Ascending aorta (tissue), 2 donors: ENCODE measurements around the gene CYB5R2. TPM values are rescaled to one million over a fixed set of nuclear protein-coding genes. Genes with fewer than 3 reads are reported as not detected.

Experiments
- DNase-seq, 2 donors: peaks; one replicate each; pipeline ENCODE4 v3.0.0-alpha.2; 2019; ENCODE audit warnings: low spot score in 2 of 2
- H3K27ac ChIP-seq, 2 donors: fragments of 200-600 bp; sonication (generic); one replicate each; pipeline ENCODE4 v1.5.1; 2016 to 2017; ENCODE audit warnings: mild to moderate bottlenecking in 1 of 2
- H3K27me3 ChIP-seq: fragments of 200-600 bp; sonication (generic); one replicate; pipeline ENCODE4 v1.5.1; 2017
- H3K36me3 ChIP-seq, 2 donors: fragments of 200-600 bp; sonication (generic); one replicate each; pipeline ENCODE4 v1.5.1; 2016
- H3K4me1 ChIP-seq, 2 donors: fragments of 200-600 bp; sonication (generic); one replicate each; pipeline ENCODE4 v1.5.1; 2016 to 2017; ENCODE audit warnings: mild to moderate bottlenecking in 1 of 2
- H3K4me3 ChIP-seq, 2 donors: fragments of 200-600 bp; sonication (generic); one replicate each; pipeline ENCODE4 v1.5.1; 2016 to 2017; ENCODE audit warnings: mild to moderate bottlenecking in 1 of 2
- H3K9me3 ChIP-seq, 2 donors: fragments of 200-600 bp; sonication (generic); one replicate each; pipeline ENCODE4 v1.5.1; 2016
- CTCF ChIP-seq, 3 experiments: fragments of 200-600 bp in 2 of 3; fragments of 450-650 bp in 1 of 3; sonication (generic) in 2 of 3; IDR thresholded peaks; one replicate each; pipeline ENCODE4 v1.5.1; 2016 to 2019; ENCODE audit warnings: antibody characterized with exemption in 3 of 3, mild to moderate bottlenecking in 1 of 3, moderate library complexity in 1 of 3
- intact Hi-C: fragments of 100-400 bp; cut with DNase I; formaldehyde crosslinking; loops from one replicate; pipeline ENCODE4 v1.15.1; 2023
- total RNA-seq: library from RNA; depleted of rRNA; stranded (reverse); fragments of >200 nt; gene quantifications from one replicate; pipeline ENCODE4 v1.1.0, GENCODE V29; 2016

The CYB5R2 gene
- total RNA-seq, 1 donor from 2014 or later, result 35.8 TPM

- DNase-seq, result no peak
- no peak overlapping the region for H3K27ac ChIP-seq
- intact Hi-C loops, result no loop called here
- H3K27me3 ChIP-seq, result no peaks in the 10 kb centered on the region
- no peaks in the 10 kb centered on the region for H3K4me1 ChIP-seq
- no peaks in the 10 kb centered on the region for H3K9me3 ChIP-seq
- peaks cover 49 to 76% of the 10 kb centered on the region in 2 donors for H3K36me3 ChIP-seq
- H3K4me3 ChIP-seq, result no peak overlapping the region
- no peak for TF ChIP-seq CTCF (IDR thresholded peaks at IDR 0.05)
Observed at GRCh38 chr11:7630002-7630401, 43.3 kb downstream of the CYB5R2 start.

- TF ChIP-seq CTCF (IDR thresholded peaks at IDR 0.05), result no peak
- no peak for DNase-seq
- H3K36me3 ChIP-seq, result peaks cover 40 to 66% of the 10 kb centered on the region in 2 donors
- no peak overlapping the region for H3K4me3 ChIP-seq
- no peak overlapping the region for H3K27ac ChIP-seq
- intact Hi-C loops, result no loop called here
- no peaks in the 10 kb centered on the region for H3K4me1 ChIP-seq
- H3K27me3 ChIP-seq, result no peaks in the 10 kb centered on the region
- no peaks in the 10 kb centered on the region for H3K9me3 ChIP-seq
Observed at GRCh38 chr11:7628660-7629059, 44.6 kb downstream of the CYB5R2 start.

- Histone ChIP-seq H3K4me3 (no peak overlapping the region), H3K4me1 (no peaks in the 10 kb centered on the region), H3K9me3 (no peaks in the 10 kb centered on the region), H3K36me3 (peaks cover 13 to 32% of the 10 kb centered on the region in 2 donors), H3K27me3 (no peaks in the 10 kb centered on the region), H3K27ac (no peak overlapping the region)
- no peak for TF ChIP-seq CTCF (IDR thresholded peaks at IDR 0.05)
- DNase-seq, result no peak
- intact Hi-C loops, result no loop called here
Observed at GRCh38 chr11:7622721-7623120, 50.6 kb downstream of the CYB5R2 start.

- no peaks in the 10 kb centered on the region for H3K4me1 ChIP-seq
- no peak overlapping the region for H3K27ac ChIP-seq
- H3K36me3 ChIP-seq, result peaks cover 19 to 30% of the 10 kb centered on the region in 2 donors
- H3K27me3 ChIP-seq, result no peaks in the 10 kb centered on the region
- DNase-seq, result no peak
- H3K4me3 ChIP-seq, result no peak overlapping the region
- no peaks in the 10 kb centered on the region for H3K9me3 ChIP-seq
- TF ChIP-seq CTCF (IDR thresholded peaks at IDR 0.05), result no peak
- intact Hi-C loops, result no loop called here
Observed at GRCh38 chr11:7621554-7621953, 51.7 kb downstream of the CYB5R2 start.

GRCh38 chr11:7621090-7621489 is 52.2 kb downstream of the CYB5R2 start:
- TF ChIP-seq CTCF (IDR thresholded peaks at IDR 0.05), result no peak

GRCh38 chr11:7619322-7619721 is 54.0 kb downstream of the CYB5R2 start:
- no peak for TF ChIP-seq CTCF (IDR thresholded peaks at IDR 0.05)
- peaks cover 11 to 21% of the 10 kb centered on the region in 2 donors for H3K36me3 ChIP-seq

More at GRCh38 chr11:7621090-7621489, 52.2 kb downstream of the CYB5R2 start:
- no peaks in the 10 kb centered on the region for H3K4me1 ChIP-seq
- no peak for DNase-seq
- H3K9me3 ChIP-seq, result no peaks in the 10 kb centered on the region
- H3K4me3 ChIP-seq, result no peak overlapping the region
- H3K27ac ChIP-seq, result no peak overlapping the region
- H3K36me3 ChIP-seq, result peaks cover 19 to 30% of the 10 kb centered on the region in 2 donors
- no peaks in the 10 kb centered on the region for H3K27me3 ChIP-seq
- intact Hi-C loops, result no loop called here

More at GRCh38 chr11:7619322-7619721, 54.0 kb downstream of the CYB5R2 start:
- Histone ChIP-seq H3K4me3 (no peak overlapping the region), H3K27me3 (no peaks in the 10 kb centered on the region), H3K27ac (no peak overlapping the region), H3K4me1 (no peaks in the 10 kb centered on the region), H3K9me3 (no peaks in the 10 kb centered on the region)
- intact Hi-C loops, result no loop called here
- DNase-seq, result no peak
